Duodenal mucosa (tissue), 2 donors: Measurements from ENCODE around the gene TJP1.
A peak's percentile ranks its signal among the peaks of the same experiment; 100 is the strongest.

Experiments
- H3K27ac ChIP-seq: one replicate; pipeline ENCODE4 v1.7.0; 2013; ENCODE audit warnings: low read depth, low read length
- H3K27me3 ChIP-seq, 2 donors: one replicate each; pipeline ENCODE4 v1.7.0; 2013; ENCODE audit warnings: low read length in 2 of 2, control low read depth in 1 of 2; ENCODE audit not compliant: insufficient read depth in 2 of 2, control insufficient read depth in 1 of 2
- H3K36me3 ChIP-seq, 2 donors: one replicate each; pipeline ENCODE4 v1.7.0; 2013; ENCODE audit warnings: low read length in 2 of 2, control low read depth in 1 of 2; ENCODE audit not compliant: insufficient read depth in 2 of 2, control insufficient read depth in 1 of 2
- H3K4me1 ChIP-seq, 2 donors: one replicate each; pipeline ENCODE4 v1.7.0; 2013; ENCODE audit warnings: low read length in 2 of 2, control low read depth in 1 of 2; ENCODE audit not compliant: insufficient read depth in 2 of 2, control insufficient read depth in 1 of 2
- H3K4me3 ChIP-seq, 2 donors: one replicate each; pipeline ENCODE4 v1.7.0; 2013; ENCODE audit warnings: low read length in 2 of 2, low read depth in 1 of 2
- H3K9ac ChIP-seq, 2 donors: one replicate each; pipeline ENCODE4 v1.7.0; 2013; ENCODE audit warnings: low read length in 2 of 2, low read depth in 1 of 2
- H3K9me3 ChIP-seq, 2 donors: one replicate each; pipeline ENCODE4 v1.7.0; 2013; ENCODE audit warnings: low read length in 2 of 2, control low read depth in 1 of 2; ENCODE audit not compliant: control insufficient read depth in 1 of 2

Gene TJP1

DNA sequence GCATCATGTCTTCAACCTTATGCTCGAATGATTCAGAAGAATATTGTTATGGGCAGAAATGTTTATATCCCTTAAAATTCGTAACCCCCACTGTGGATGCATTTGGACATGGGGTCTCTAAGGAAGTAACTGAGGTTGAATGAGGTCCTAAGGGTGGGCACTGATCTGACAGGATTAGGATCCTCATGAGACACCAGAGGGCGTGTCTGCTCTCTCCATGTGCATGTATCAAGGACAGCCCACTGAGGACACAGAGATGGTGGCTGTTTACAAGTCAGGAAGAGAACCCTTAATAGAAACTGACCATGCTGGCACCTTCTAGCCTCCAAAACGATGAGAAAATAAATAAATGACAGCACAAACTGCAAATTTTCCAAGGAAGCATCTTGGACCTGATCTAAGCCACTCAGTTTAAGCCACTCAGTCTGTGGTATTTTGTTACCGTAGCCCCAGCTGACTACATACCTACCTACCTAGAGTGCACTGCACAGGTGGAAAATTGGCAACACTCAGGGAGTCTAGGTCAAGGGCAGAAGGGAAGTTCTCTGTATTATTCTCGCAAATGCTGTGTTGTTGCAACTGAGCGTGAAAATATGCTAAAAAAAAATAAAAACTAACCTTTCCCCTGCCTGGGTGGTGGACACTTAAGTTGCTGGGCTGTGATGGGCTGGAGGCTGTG is 126.6 kb downstream of the TJP1 start:
- peaks cover 4 to 5% of the 10 kb centered on the region in 2 donors for H3K36me3 ChIP-seq
- H3K27me3 ChIP-seq, result no peaks in the 10 kb centered on the region
- H3K4me1 ChIP-seq, result no peaks in the 10 kb centered on the region
- no peak overlapping the region for H3K9ac ChIP-seq
- no peaks in the 10 kb centered on the region for H3K9me3 ChIP-seq
- no peak overlapping the region for H3K27ac ChIP-seq
- H3K4me3 ChIP-seq, result no peak overlapping the region

DNA sequence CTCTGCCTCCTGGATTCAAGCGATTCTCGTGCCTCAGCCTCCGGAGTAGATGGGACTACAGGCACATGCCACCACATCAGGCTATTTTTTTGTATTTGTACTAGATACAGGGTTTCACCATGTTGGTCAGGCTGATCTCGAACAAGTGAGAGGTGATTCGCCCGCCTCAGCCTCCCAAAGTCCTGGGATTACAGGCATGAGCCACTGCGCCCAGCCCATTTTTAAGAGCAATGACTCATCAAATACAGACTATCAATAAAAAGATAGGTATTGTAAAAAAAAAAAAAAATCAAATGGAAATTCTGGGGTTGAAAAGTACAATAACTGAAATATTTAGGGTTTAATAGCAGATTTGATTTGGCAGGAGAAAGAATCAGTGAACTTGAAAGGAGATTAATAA is 129.0 kb downstream of the TJP1 start:
- peaks cover 6 to 7% of the 10 kb centered on the region in 2 donors for H3K4me1 ChIP-seq
- peaks cover 0 to 1% of the 10 kb centered on the region in 2 donors for H3K36me3 ChIP-seq
- H3K27me3 ChIP-seq, result no peaks in the 10 kb centered on the region
- no peak overlapping the region for H3K4me3 ChIP-seq
- H3K9ac ChIP-seq, result no peak overlapping the region
- H3K9me3 ChIP-seq, result no peaks in the 10 kb centered on the region
- H3K27ac ChIP-seq, result no peak overlapping the region

DNA sequence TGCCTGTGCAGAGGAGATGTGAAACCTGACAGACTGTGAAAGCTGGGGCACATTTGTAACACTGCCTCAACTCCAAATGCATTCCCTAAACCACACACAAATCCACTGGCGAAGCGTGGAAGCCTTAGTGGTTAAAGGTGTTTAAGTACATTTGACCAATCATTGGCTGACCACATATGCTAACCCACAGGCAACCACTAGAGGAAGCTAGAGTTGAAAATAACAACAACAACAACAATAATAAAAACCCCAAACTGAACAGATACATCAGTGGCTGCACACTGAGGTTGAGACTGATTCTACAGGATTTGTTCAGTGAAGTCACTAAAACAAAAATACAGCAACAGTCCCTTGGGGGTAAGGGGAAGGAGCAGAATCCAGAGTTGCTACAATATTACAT is 129.7 kb downstream of the TJP1 start:
- Histone ChIP-seq H3K9ac (no peak overlapping the region), H3K27ac (no peak overlapping the region), H3K36me3 (no peaks in the 10 kb centered on the region), H3K27me3 (no peaks in the 10 kb centered on the region), H3K4me1 (peaks cover 11 to 13% of the 10 kb centered on the region in 2 donors), H3K4me3 (no peak overlapping the region), H3K9me3 (no peaks in the 10 kb centered on the region)

DNA sequence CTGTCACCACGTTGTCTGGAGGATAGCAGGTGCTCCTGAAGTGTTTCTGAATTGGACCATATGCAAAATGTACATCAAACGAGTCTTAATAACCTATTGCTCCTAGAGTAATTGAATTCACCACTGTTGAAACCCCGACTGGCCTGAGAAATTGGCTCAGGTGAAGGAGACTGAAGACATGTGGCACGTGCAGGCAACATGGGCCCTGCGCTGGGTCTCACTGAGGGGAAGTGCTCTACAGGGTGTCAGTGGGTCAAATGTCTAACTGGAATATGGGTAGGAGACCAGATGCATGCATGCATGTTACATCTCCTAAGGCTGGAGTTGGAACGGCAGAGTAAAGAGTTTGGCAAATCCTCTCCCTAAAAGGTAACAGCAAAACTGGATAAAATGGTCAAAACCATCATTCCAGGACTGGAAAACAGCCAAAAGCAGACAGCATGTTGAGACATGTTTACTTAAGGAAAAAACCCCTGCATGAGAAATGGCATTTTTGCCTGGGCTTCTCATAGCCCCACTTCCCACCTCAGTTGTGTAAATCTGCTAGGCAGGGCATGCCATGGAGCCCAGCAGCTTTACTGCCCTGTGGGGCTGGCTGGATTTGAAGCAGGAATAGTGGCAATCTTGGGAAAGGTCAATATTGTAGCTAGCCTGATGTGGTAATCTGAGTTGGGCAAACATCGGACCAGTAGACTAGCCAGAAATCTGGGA is 131.3 kb downstream of the TJP1 start:
- H3K27ac ChIP-seq, result no peak overlapping the region
- no peaks in the 10 kb centered on the region for H3K9me3 ChIP-seq
- H3K36me3 ChIP-seq, result no peaks in the 10 kb centered on the region
- peaks cover 13 to 19% of the 10 kb centered on the region in 2 donors for H3K4me1 ChIP-seq
- no peak overlapping the region for H3K9ac ChIP-seq
- H3K27me3 ChIP-seq, result no peaks in the 10 kb centered on the region
- H3K4me3 ChIP-seq, result no peak overlapping the region

DNA sequence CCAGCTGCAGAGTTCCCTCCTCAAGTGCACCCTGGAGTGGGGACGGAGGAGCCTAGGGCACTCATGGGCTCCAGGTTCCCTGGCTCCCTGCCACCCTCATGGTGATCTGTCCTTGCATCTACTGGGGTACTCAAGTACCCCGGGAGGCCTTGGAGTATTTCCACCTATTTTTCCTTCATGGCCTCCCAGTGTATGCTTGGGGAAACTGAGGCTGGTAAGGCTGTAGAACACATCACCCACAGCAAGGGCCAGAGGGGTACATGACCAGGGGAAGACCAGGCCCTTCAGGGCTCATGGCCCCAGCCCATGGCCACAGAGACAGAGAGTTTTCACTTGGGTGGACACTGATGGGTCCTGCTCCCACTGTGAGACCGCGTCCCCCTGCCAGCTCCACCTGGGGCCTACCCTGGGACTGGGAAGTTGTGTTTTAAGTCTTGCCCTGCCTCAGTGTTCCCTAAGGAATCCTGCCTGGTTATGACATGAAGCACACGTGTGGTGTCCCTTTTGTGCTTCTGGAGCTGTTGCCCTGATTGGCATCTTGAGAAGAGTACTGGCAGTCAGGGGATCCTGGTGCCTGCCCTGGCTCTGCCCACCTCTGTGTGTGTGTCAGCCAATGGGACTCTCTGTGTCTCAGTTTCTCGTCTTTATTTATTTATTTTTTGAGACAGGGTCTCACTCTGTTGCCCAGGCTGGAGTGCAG is 132.8 kb downstream of the TJP1 start:
- Histone ChIP-seq H3K4me3 (no peak overlapping the region), H3K4me1 (peaks cover 20 to 29% of the 10 kb centered on the region in 2 donors)

DNA sequence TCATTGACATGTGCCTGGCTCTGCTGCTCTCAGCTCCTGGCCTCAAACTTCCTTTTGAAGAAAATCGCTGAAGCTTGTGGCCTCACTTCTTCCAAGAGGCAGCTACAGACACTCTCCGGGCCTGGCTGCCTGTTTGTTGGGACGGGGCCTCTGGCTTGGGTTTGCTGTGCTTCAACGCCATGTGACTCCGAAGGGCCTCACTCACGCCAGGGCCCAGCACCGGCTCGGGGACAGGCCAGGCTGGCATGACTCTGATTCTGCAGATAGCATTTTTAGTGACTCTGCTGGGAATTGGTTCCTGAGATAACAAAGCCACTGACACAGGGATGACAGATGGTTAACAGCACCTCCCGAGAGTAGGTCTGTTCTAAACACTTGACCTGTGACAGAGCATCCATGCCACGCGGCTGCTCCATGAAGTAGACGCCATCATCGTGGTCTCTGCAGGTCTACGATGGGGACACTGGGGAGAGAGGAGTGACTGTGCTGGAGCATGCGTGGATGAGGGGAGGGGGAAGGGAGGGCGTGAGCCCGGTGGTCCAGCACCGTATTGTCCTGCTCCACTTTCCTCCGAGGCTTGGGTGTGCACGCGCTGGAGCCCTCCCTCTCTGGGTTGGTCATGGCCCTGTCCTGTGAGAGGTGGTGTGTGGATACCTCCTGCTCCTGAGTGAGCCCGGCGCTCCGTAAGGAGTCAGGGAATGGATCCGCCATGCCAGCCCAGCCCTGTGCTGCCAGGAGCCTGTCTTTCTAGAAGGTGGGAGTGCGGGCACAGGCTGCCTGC is 133.6 kb downstream of the TJP1 start:
- no peak overlapping the region for H3K27ac ChIP-seq
- H3K36me3 ChIP-seq, result no peaks in the 10 kb centered on the region
- no peaks in the 10 kb centered on the region for H3K27me3 ChIP-seq
- H3K4me3 ChIP-seq, result no peak overlapping the region
- no peak overlapping the region for H3K9ac ChIP-seq
- H3K9me3 ChIP-seq, result no peaks in the 10 kb centered on the region
- peaks cover 20 to 29% of the 10 kb centered on the region in 2 donors for H3K4me1 ChIP-seq

More for the DNA sequence above, 132.8 kb downstream of the TJP1 start:
- no peaks in the 10 kb centered on the region for H3K27me3 ChIP-seq
- H3K36me3 ChIP-seq, result no peaks in the 10 kb centered on the region
- no peaks in the 10 kb centered on the region for H3K9me3 ChIP-seq
- no peak overlapping the region for H3K27ac ChIP-seq
- H3K9ac ChIP-seq, result no peak overlapping the region

DNA sequence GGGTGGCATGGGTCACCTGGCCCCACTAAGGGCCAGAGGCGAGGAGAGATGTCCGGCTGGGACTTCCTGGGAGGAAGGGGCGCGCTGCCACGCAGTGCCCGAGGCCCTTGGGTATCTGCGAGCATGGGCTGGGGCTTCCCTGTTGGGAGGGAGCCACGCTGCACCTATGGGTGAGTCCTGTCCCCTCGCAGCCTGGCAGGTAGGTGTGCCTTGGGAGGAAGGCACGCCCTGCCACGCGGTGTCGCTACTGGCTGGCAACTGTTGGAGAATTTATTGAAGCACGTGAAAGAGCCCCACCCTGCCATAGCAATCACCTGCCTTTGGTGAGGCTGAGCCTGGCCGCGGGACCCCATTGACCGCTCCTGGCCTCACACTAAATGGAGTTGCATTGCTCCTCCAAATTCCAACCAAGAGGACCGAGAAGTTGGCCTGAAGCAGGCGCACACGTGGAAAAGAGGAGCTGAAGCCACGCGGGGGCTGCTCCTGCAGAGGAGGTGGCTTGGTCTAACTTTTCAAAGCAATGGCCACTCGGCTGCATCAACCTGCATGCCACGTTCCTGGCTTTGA is 134.2 kb downstream of the TJP1 start:
- peak overlapping the region; percentile 57 to 79 for H3K9ac ChIP-seq
- H3K27me3 ChIP-seq, result no peaks in the 10 kb centered on the region
- H3K4me1 ChIP-seq, result peaks cover 20 to 29% of the 10 kb centered on the region in 2 donors
- H3K4me3 ChIP-seq, result peak overlapping the region; percentile 56 to 63
- peak overlapping the region; percentile 92 for H3K27ac ChIP-seq
- no peaks in the 10 kb centered on the region for H3K9me3 ChIP-seq
- H3K36me3 ChIP-seq, result no peaks in the 10 kb centered on the region

DNA sequence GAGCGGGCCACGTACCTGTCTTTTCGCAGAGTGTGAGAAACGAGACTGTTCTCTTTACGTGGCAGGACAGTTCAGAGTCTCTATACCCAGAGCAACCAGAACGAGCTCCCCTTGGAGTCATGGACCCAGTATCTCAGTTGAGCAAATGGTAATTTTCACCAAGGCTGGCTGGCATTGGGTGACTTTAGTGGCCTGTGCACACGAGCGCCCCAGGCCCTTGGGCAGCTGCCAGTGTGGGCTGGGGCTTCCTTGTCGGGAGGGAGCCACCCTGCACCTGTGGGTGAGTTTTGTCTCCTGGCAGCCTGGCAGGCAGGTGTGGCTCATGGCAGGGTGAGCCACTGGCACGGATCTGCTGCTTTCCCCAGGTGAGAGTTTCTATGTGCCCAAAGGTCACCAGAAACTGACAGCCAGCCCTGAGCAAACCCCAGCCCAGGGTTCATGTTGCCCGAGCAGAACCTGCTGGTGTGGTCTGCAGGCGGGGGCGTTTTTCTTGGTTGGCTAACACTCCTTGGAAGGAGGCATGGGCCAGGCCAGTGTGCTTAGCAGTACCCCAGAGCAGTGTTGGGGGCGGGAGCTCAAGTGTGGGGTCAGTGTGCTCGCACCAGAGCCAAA is 135.0 kb downstream of the TJP1 start:
- peaks cover 20 to 29% of the 10 kb centered on the region in 2 donors for H3K4me1 ChIP-seq
- peak overlapping the region; percentile 56 to 63 for H3K4me3 ChIP-seq
- H3K36me3 ChIP-seq, result no peaks in the 10 kb centered on the region
- H3K9ac ChIP-seq, result peak overlapping the region; percentile 57 to 79
- peak overlapping the region; percentile 92 for H3K27ac ChIP-seq
- H3K27me3 ChIP-seq, result no peaks in the 10 kb centered on the region
- no peaks in the 10 kb centered on the region for H3K9me3 ChIP-seq

DNA sequence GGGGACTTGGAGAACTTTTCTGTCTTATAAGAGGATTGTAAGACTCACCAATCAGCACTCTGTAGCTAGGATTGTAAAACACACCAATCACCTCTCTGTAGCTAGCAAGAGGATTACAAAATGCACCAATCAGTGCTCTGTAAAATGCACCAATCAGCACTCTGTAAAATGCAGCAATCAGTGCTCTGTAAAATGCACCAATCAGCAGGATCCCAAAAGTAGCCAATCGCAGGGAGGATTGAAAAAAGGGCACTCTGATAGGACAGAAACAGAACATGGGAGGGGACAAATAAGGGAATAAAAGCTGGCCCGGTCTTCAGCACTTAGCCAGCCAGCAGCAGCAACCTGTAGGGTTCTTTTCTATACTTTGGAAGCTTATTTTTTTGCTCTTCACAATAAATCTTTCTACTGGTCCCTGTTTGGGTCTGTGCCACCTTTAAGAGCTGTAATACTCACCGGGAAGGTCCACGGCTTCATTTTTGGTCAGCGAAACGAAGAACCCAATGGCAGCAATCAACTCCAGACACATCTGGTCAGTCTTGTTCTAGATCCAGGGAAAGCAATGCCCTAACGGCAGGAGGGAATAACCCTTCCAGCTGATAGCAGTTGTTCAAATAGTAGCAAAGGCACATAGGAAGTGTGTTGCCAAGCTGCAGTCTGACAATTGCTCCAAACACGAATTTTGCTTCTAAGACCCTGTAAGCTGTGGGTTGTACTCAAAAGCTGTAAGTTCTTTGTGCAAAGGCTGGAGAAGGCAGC is 135.6 kb downstream of the TJP1 start:
- Histone ChIP-seq H3K36me3 (no peaks in the 10 kb centered on the region), H3K27me3 (no peaks in the 10 kb centered on the region), H3K4me3 (peak overlapping the region; percentile 16 to 63), H3K4me1 (peaks cover 20 to 29% of the 10 kb centered on the region in 2 donors), H3K27ac (peak overlapping the region; percentile 92), H3K9me3 (no peaks in the 10 kb centered on the region), H3K9ac (peak overlapping the region; percentile 16 to 57)
